ENCODE data around the gene DLD. TPM values are rescaled to one million over a fixed set of nuclear protein-coding genes. Genes with fewer than 3 reads are reported as not detected.

The DLD gene, protein sequence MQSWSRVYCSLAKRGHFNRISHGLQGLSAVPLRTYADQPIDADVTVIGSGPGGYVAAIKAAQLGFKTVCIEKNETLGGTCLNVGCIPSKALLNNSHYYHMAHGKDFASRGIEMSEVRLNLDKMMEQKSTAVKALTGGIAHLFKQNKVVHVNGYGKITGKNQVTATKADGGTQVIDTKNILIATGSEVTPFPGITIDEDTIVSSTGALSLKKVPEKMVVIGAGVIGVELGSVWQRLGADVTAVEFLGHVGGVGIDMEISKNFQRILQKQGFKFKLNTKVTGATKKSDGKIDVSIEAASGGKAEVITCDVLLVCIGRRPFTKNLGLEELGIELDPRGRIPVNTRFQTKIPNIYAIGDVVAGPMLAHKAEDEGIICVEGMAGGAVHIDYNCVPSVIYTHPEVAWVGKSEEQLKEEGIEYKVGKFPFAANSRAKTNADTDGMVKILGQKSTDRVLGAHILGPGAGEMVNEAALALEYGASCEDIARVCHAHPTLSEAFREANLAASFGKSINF
- total RNA-seq (10 to 100 TPM; 50.2 to 57.3 TPM), polyA plus RNA-seq (ENCODE audit: insufficient read depth, low read depth, low replicate concordance) (63.7 TPM)
- long read RNA-seq, donor 1, transcript DLD-201 (14 exons, 3,755 nt): major isoform, 32 of 539 reads
- long read RNA-seq, donor 1, partial matches to known transcripts: 497 of 539 reads
- long read RNA-seq, donor 1, other reads (novel, unspliced or antisense): 8 of 539 reads
- long read RNA-seq, donor 2, transcript DLD-201 (14 exons, 3,755 nt): major isoform, 46 of 59 reads
- long read RNA-seq, donor 2, partial matches to known transcripts: 9 of 59 reads
- long read RNA-seq, donor 2, other reads (novel, unspliced or antisense): 0 of 59 reads

DNA sequence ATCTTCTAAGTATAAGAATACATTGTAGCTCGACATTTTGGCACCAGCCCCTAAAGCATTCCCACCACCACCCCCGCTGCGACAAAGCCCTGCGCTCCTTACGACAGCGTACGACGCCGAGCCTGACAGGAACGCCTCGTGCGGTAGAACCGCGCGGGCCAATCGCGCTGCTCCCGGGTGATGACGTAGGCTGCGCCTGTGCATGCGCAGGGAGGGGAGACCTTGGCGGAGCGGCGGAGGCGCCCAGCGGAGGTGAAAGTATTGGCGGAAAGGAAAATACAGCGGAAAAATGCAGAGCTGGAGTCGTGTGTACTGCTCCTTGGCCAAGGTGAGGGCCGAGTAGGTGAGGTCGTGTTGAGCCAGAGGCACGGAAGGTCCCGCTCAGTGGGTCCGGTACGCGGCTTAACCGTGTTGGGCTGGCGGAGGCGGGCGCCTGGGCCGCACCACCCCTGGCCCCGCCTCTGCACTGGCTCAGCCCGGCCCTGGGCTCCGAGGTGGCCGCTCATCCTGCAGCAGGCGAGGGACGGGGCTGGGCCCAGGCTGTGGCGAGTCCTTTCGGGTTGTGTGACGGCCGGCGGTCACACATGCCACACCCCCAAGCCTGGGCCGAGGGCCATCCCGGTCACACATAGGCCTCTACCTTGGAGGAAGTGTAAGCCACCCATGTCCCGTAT lies at the start of gene DLD:
DLD (plus strand) TSS at position 222 of the 674 bp plus-strand sequence; CDS start at position 290, 68 bp downstream.
- TF ChIP-seq, protein P1, sequence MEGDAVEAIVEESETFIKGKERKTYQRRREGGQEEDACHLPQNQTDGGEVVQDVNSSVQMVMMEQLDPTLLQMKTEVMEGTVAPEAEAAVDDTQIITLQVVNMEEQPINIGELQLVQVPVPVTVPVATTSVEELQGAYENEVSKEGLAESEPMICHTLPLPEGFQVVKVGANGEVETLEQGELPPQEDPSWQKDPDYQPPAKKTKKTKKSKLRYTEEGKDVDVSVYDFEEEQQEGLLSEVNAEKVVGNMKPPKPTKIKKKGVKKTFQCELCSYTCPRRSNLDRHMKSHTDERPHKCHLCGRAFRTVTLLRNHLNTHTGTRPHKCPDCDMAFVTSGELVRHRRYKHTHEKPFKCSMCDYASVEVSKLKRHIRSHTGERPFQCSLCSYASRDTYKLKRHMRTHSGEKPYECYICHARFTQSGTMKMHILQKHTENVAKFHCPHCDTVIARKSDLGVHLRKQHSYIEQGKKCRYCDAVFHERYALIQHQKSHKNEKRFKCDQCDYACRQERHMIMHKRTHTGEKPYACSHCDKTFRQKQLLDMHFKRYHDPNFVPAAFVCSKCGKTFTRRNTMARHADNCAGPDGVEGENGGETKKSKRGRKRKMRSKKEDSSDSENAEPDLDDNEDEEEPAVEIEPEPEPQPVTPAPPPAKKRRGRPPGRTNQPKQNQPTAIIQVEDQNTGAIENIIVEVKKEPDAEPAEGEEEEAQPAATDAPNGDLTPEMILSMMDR (IDR thresholded peaks at IDR 0.05): peak in 1 of 3 experiments; percentile 21
- peak; percentile 88 for TF ChIP-seq POLR2A (IDR thresholded peaks at IDR 0.05)
- intact Hi-C loops (cut with DNase I; ENCODE audit: low total_unique reads): loop anchor here (10.0 kb wide), 1 partner anchor 114 kb away; the partner anchor contains the start of gene LAMB1
- Histone ChIP-seq H3K27ac (peak within 1 kb of the TSS; percentile 93 to 95), H3K4me1 (peaks cover 7% of the 10 kb centered on the region), H3K9me3 (no peaks in the 10 kb centered on the region), H3K27me3 (no peaks in the 10 kb centered on the region), H3K4me3 (peak within 1 kb of the TSS; percentile 79 to 84), H3K36me3 (ENCODE audit: low read depth, missing control alignments) (no peaks in the 10 kb centered on the region)
- 0% methylated on average over 20 to 55 of the region's 55 CpGs for WGBS, 2 donors
- DNase-seq: peak; percentile 96

DNA sequence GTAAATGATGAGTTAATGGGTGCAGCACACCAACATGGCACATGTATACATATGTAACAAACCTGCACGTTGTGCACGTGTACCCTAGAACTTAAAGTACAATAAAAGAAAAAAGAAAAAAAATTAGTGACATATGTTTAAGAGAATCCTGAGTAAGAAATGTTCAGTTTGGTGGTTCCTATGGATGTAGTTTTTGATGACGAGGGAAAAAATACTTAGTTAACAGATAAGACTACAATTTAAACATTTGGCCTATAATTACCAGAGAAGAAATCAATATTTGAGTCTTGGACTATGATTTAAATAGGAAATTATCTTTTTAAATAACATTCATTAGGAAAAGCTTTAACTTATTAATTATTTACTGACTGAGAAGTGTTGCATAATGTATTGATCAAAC lies 48.8 kb upstream of the DLD start:
- H3K27me3 ChIP-seq: no peaks in the 10 kb centered on the region
- intact Hi-C loops (cut with DNase I; ENCODE audit: low total_unique reads): no loop called here
- H3K4me3 ChIP-seq: no peak overlapping the region
- no peak for DNase-seq
- H3K9me3 ChIP-seq: no peaks in the 10 kb centered on the region
- H3K4me1 ChIP-seq: no peaks in the 10 kb centered on the region
- H3K27ac ChIP-seq: no peak overlapping the region
- TF ChIP-seq POLR2A (IDR thresholded peaks at IDR 0.05): no peak
- TF ChIP-seq, protein P1 (IDR thresholded peaks at IDR 0.05): no peak
- H3K36me3 ChIP-seq (ENCODE audit: low read depth, missing control alignments): no peaks in the 10 kb centered on the region
- 84 to 92% methylated on average over 3 of the region's 3 CpGs for WGBS, 2 donors

DNA sequence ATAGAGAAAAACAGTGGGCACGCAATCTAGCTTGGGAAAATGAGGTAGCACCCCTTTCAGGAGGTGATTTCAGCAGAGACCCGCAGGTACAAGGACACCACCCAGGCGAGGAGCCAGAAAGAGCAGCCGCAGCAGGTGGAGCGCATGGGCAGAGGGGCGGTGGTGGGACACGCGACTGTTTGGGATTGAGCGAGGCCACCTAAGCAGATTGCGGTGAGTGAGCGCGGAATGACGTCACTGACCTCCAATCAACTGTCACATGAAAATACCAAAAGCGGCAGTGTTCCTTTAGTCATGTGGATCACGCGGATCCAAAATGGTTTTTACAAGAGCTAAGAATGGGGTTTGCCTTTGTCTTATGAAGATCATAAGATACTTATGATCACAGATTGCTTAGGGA lies 47.8 kb upstream of the DLD start:
- H3K27me3 ChIP-seq: no peaks in the 10 kb centered on the region
- peak; percentile 43 for DNase-seq
- H3K4me3 ChIP-seq: no peak overlapping the region
- H3K27ac ChIP-seq: no peak overlapping the region
- H3K9me3 ChIP-seq: no peaks in the 10 kb centered on the region
- TF ChIP-seq POLR2A (IDR thresholded peaks at IDR 0.05): no peak
- 69 to 78% methylated on average over 16 of the region's 16 CpGs for whole genome bisulfite sequencing, 2 donors
- intact Hi-C loops (cut with DNase I; ENCODE audit: low total_unique reads): no loop called here
- no peaks in the 10 kb centered on the region for H3K36me3 ChIP-seq (ENCODE audit: low read depth, missing control alignments)
- no peaks in the 10 kb centered on the region for H3K4me1 ChIP-seq

DNA sequence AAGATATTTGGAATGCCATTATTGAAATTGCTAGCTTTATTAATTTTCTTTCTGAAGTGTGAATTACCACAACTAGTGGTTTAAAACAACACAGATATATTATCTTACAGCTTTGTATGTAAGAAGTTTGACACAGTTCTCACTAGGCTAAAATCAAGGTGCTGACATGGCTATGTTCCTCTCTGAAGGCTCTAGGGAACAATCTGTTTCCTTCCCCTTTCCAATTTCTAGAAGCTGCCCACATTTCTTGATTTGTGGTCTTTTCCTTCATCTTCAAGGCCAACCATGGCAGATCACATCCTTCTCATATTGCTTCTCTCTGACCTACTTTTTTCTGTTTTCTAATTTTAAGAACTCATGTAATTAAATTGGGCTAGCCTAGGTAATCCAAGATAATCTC lies 44.7 kb upstream of the DLD start:
- TF ChIP-seq, protein P1 (IDR thresholded peaks at IDR 0.05): no peak
- TF ChIP-seq POLR2A (IDR thresholded peaks at IDR 0.05): no peak
- no peaks in the 10 kb centered on the region for H3K4me1 ChIP-seq
- no peaks in the 10 kb centered on the region for H3K36me3 ChIP-seq (ENCODE audit: low read depth, missing control alignments)
- H3K27ac ChIP-seq: no peak overlapping the region
- H3K4me3 ChIP-seq: no peak overlapping the region
- no peaks in the 10 kb centered on the region for H3K27me3 ChIP-seq
- intact Hi-C loops (cut with DNase I; ENCODE audit: low total_unique reads): no loop called here
- no peak for DNase-seq
- no peaks in the 10 kb centered on the region for H3K9me3 ChIP-seq

Measured in testis (tissue), 5 donors.